Upper lobe of right lung (tissue), 1 donor: Measurements from ENCODE around the gene ANXA8L1. TPM values are rescaled to one million over a fixed set of nuclear protein-coding genes. Genes with fewer than 3 reads are reported as not detected.

Experiments
- total RNA-seq: library from RNA; stranded (reverse); fragmentation: NEBNext Ultra II Directional; extraction: Animal tissue kit (Norgen Biotek cat#: 25700); gene quantifications from one replicate; pipeline ENCODE4 v1.2.1, GENCODE V29; 2021
- donor health status: DM: no; HTN: yes; CAD: no; lungs with severe emphysema.

ANXA8L1 gene
- total RNA-seq, 1 donor from 2014 or later, result 34.6 TPM

Other genes starting within 250 kb of the ANXA8L1 start
- not detected for gene ANTXRL, start 88.8 kb upstream of the ANXA8L1 start, total RNA-seq
- not detected for gene NPY4R, start 90.2 kb downstream of the ANXA8L1 start, total RNA-seq
- 56.2 TPM for gene GPRIN2, start 180.9 kb downstream of the ANXA8L1 start, total RNA-seq
- 45.4 TPM for gene SYT15, start 203.4 kb downstream of the ANXA8L1 start, total RNA-seq